IMR-90 (cell line): ENCODE results near the gene NLE1. TPM values are rescaled to one million over a fixed set of nuclear protein-coding genes. Genes with fewer than 3 reads are reported as not detected.

Experiments
- ATAC-seq: fragments of 200-7000 bp; cut with Tn5 transposase; 2 replicates; pipeline ENCODE4 v1.9.1; 2020; ENCODE audit warnings: low read depth, mild to moderate bottlenecking, moderate library complexity
- BruUV-seq: library from RNA; stranded (reverse); fragments of 400-500 nt; replicated peaks from 2 replicates; lab custom pipeline; 2021; lab: Mats Ljungman, UMichigan
- CTCF ChIA-PET: fragments of 300-600 bp; formaldehyde crosslinking; extraction: SDS; loops from one replicate; lab custom pipeline; 2021; ENCODE audit warnings: antibody characterized with exemption; lab: Yijun Ruan, JAX
- POLR2A ChIA-PET: fragments of 300-600 bp; sonication (Branson Sonifier 250); formaldehyde crosslinking; loops from one replicate; lab custom pipeline; 2022; ENCODE audit warnings: antibody characterized with exemption; ENCODE audit not compliant: unreplicated experiment; lab: Charles Lee
- DNase-seq: peaks from one replicate; pipeline ENCODE4 v3.0.0; 2013
- H2AFZ ChIP-seq: replicated peaks from 2 replicates; pipeline ENCODE3; 2013; ENCODE audit warnings: low read length, mild to moderate bottlenecking; ENCODE audit not compliant: poor library complexity
- H2AK5ac ChIP-seq: 2 replicates; pipeline ENCODE4 v1.6.1; 2013; ENCODE audit warnings: low read depth, low read length, inconsistent platforms
- H2AK9ac ChIP-seq: replicated peaks from 2 replicates; pipeline ENCODE3; 2013; ENCODE audit warnings: mild to moderate bottlenecking, low read depth, low read length, moderate library complexity; ENCODE audit not compliant: poor library complexity
- H2BK120ac ChIP-seq: 2 replicates; pipeline ENCODE4 v1.6.1; 2013; ENCODE audit warnings: low read depth, low read length, inconsistent platforms
- H2BK15ac ChIP-seq: 3 replicates; pipeline ENCODE4 v1.6.1; 2013; ENCODE audit warnings: low read depth, low read length, inconsistent platforms
- H2BK20ac ChIP-seq: 2 replicates; pipeline ENCODE4 v1.6.1; 2013; ENCODE audit warnings: low read depth, mild to moderate bottlenecking, inconsistent platforms, low read length, moderate library complexity
- H2BK5ac ChIP-seq: 2 replicates; pipeline ENCODE4 v1.6.1; 2013; ENCODE audit warnings: mild to moderate bottlenecking, low read depth, low read length, inconsistent platforms; ENCODE audit not compliant: poor library complexity, severe bottlenecking
- H3K14ac ChIP-seq: replicated peaks from 2 replicates; pipeline ENCODE4 v1.6.1; 2013; ENCODE audit warnings: low read depth, low read length, inconsistent platforms
- H3K18ac ChIP-seq: 2 replicates; pipeline ENCODE4 v1.6.1; 2013; ENCODE audit warnings: low read depth, low read length, control low read depth
- H3K23ac ChIP-seq: 2 replicates; pipeline ENCODE4 v1.6.1; 2013; ENCODE audit warnings: low read depth, low read length, inconsistent platforms
- H3K27ac ChIP-seq: 2 replicates; pipeline ENCODE4 v1.5.1; 2013; ENCODE audit warnings: mild to moderate bottlenecking, control low read depth, low read length; ENCODE audit not compliant: insufficient read depth
- H3K27me3 ChIP-seq: 2 replicates; pipeline ENCODE4 v1.6.1; 2013; ENCODE audit warnings: low read length; ENCODE audit not compliant: control insufficient read depth, insufficient read depth
- H3K36me3 ChIP-seq: 2 replicates; pipeline ENCODE4 v1.6.1; 2013; ENCODE audit warnings: low read length, mixed read lengths; ENCODE audit not compliant: control insufficient read depth, insufficient read depth
- H3K4ac ChIP-seq: 2 replicates; pipeline ENCODE4 v1.6.1; 2013; ENCODE audit warnings: low read depth, low read length, inconsistent platforms
- H3K4me1 ChIP-seq: 2 replicates; pipeline ENCODE4 v1.6.1; 2013; ENCODE audit warnings: low read length, mixed read lengths; ENCODE audit not compliant: control insufficient read depth, insufficient read depth
- H3K4me2 ChIP-seq: 2 replicates; pipeline ENCODE4 v1.6.1; 2013; ENCODE audit warnings: low read depth, mild to moderate bottlenecking, control low read depth, low read length, moderate library complexity
- H3K4me3 ChIP-seq: 2 replicates; pipeline ENCODE4 v1.5.1; 2013; ENCODE audit warnings: low read depth, mild to moderate bottlenecking, control low read depth, low read length, moderate library complexity; ENCODE audit not compliant: insufficient read depth
- H3K56ac ChIP-seq: 2 replicates; pipeline ENCODE4 v1.6.1; 2013; ENCODE audit warnings: low read length, inconsistent platforms; ENCODE audit not compliant: insufficient read depth; ENCODE audit errors: extremely low read depth
- H3K79me1 ChIP-seq, 2 experiments: 2 replicates each; pipeline ENCODE4 v1.6.1; 2013; ENCODE audit warnings: low read length in 2 of 2, inconsistent platforms in 1 of 2, low read depth in 1 of 2
- H3K9ac ChIP-seq: 2 replicates; pipeline ENCODE4 v1.6.1; 2013; ENCODE audit warnings: low read depth, low read length, control low read depth
- H3K9me1 ChIP-seq: 2 replicates; pipeline ENCODE4 v1.6.1; 2013; ENCODE audit warnings: low read length, inconsistent platforms; ENCODE audit not compliant: insufficient read depth
- H3K9me3 ChIP-seq: 2 replicates; pipeline ENCODE4 v1.6.1; 2013; ENCODE audit warnings: low read length; ENCODE audit not compliant: control insufficient read depth, insufficient read depth
- H4K20me1 ChIP-seq: 2 replicates; pipeline ENCODE4 v1.6.1; 2013; ENCODE audit warnings: low read length, inconsistent platforms; ENCODE audit not compliant: insufficient read depth
- H4K5ac ChIP-seq: 2 replicates; pipeline ENCODE4 v1.6.1; 2013; ENCODE audit warnings: mild to moderate bottlenecking, low read depth, low read length, control low read depth
- H4K8ac ChIP-seq, 2 experiments: 2 replicates each; pipeline ENCODE4 v1.6.1; 2013; ENCODE audit warnings: low read depth in 2 of 2, low read length in 2 of 2, control low read depth in 1 of 2, inconsistent platforms in 1 of 2
- H4K91ac ChIP-seq: 2 replicates; pipeline ENCODE4 v1.6.1; 2013; ENCODE audit warnings: low read depth, low read length, inconsistent platforms; ENCODE audit not compliant: insufficient read depth
- BHLHE40 ChIP-seq: fragments of 150-350 bp; IDR thresholded peaks from 2 replicates; pipeline ENCODE4 v1.6.1; 2016; ENCODE audit warnings: mild to moderate bottlenecking, low read depth, low read length
- CEBPB ChIP-seq: IDR thresholded peaks from 2 replicates; pipeline ENCODE4 v1.6.1; 2012; ENCODE audit warnings: low read depth, low read length, improper control_type of control experiment
- CHD1 ChIP-seq: IDR thresholded peaks from 2 replicates; pipeline ENCODE4 v1.6.1; 2012; ENCODE audit warnings: low read depth, low read length, improper control_type of control experiment
- CTCF ChIP-seq: conservative IDR thresholded peaks from 2 replicates; pipeline ENCODE4 v1.5.1; 2012; ENCODE audit warnings: mild to moderate bottlenecking, low read depth, low read length, improper control_type of control experiment
- ELK1 ChIP-seq: fragments of 150-350 bp; IDR thresholded peaks from 2 replicates; pipeline ENCODE4 v1.6.1; 2016; ENCODE audit warnings: low read depth, mild to moderate bottlenecking, low read length, moderate library complexity, borderline replicate concordance
- FOS ChIP-seq: fragments of 150-350 bp; IDR thresholded peaks from 2 replicates; pipeline ENCODE4 v1.6.1; 2016; ENCODE audit warnings: low read depth, low read length
- MAFK ChIP-seq: IDR thresholded peaks from 2 replicates; pipeline ENCODE4 v1.6.1; 2012; ENCODE audit warnings: low read depth, low read length, improper control_type of control experiment
- MAZ ChIP-seq: IDR thresholded peaks from 2 replicates; pipeline ENCODE4 v1.6.1; 2012; ENCODE audit warnings: low read depth, mild to moderate bottlenecking, low read length, improper control_type of control experiment, moderate library complexity, borderline replicate concordance
- MXI1 ChIP-seq: IDR thresholded peaks from 2 replicates; pipeline ENCODE4 v1.6.1; 2012; ENCODE audit warnings: low read depth, mild to moderate bottlenecking, low read length, moderate library complexity, borderline replicate concordance
- NFE2L2 ChIP-seq: fragments of 150-350 bp; IDR thresholded peaks from 2 replicates; pipeline ENCODE4 v1.6.1; 2016; ENCODE audit warnings: low read depth, mild to moderate bottlenecking, low read length
- POLR2A ChIP-seq: IDR thresholded peaks from 2 replicates; pipeline ENCODE4 v1.6.1; 2012; ENCODE audit warnings: mild to moderate bottlenecking, low read depth, low read length
- RAD21 ChIP-seq: IDR thresholded peaks from 2 replicates; pipeline ENCODE4 v1.6.1; 2012; ENCODE audit warnings: low read length, improper control_type of control experiment
- RCOR1 ChIP-seq: IDR thresholded peaks from 2 replicates; pipeline ENCODE4 v1.6.1; 2012; ENCODE audit warnings: mild to moderate bottlenecking, low read length, improper control_type of control experiment; ENCODE audit not compliant: insufficient replicate concordance
- RFX5 ChIP-seq: IDR thresholded peaks from 2 replicates; pipeline ENCODE4 v1.8.0; 2012; ENCODE audit warnings: low read depth, mild to moderate bottlenecking, low read length, moderate library complexity
- SMC3 ChIP-seq: fragments of 150-350 bp; IDR thresholded peaks from 2 replicates; pipeline ENCODE4 v1.6.1; 2016; ENCODE audit warnings: low read depth, mild to moderate bottlenecking, antibody characterized with exemption, low read length, moderate library complexity
- USF2 ChIP-seq: fragments of 150-350 bp; IDR thresholded peaks from 2 replicates; pipeline ENCODE4 v1.6.1; 2017; ENCODE audit warnings: mild to moderate bottlenecking, antibody characterized with exemption, low read length, low read depth
- WGBS, 2 experiments: methylation state at CpG; one replicate each; pipeline versions ENCODE4 v1.1.5 to v1.1.7; 2013; ENCODE audit warnings: missing lambda C conversion rate in 2 of 2; ENCODE audit not compliant: insufficient read length in 1 of 2; ENCODE audit errors: extremely low coverage in 2 of 2; 5-methylcytosine and 5-hydroxymethylcytosine counted together
- dilution Hi-C: fragments of 300-500 bp; cut with HindIII; formaldehyde crosslinking; loops from one replicate; pipeline ENCODE4 v1.14.3; 2018; ENCODE audit warnings: low sequenced_read_pairs; ENCODE audit not compliant: unreplicated experiment
- in situ Hi-C: fragments of 300-500 bp; cut with MboI; formaldehyde crosslinking; loops from 3 replicates; pipeline ENCODE4 v1.14.3; 2019; ENCODE audit warnings: low sequenced_read_pairs, inconsistent platforms, mixed read lengths
- intact Hi-C: fragments of 100-400 bp; cut with micrococcal nuclease; formaldehyde crosslinking; loops from 2 replicates; pipeline ENCODE4 v1.10.0; 2022
- polyA plus RNA-seq, 3 experiments: library from polyadenylated mRNA; depleted of rRNA; stranded (reverse); fragments of >200 nt; gene quantifications; 2 replicates each; pipeline ENCODE4 v1.2.3, GENCODE V29; 2012; ENCODE audit warnings: low replicate concordance in 1 of 3
- total RNA-seq: library from RNA; depleted of rRNA; stranded (reverse); fragments of >200 nt; gene quantifications from 2 replicates; pipeline ENCODE4 v1.2.3, GENCODE V29; 2012

NLE1 gene
- total and polyA plus RNA-seq, 2 of the 4 experiments (the other 2 are of a cell fraction) = 18.6 to 23.7 TPM

- Histone ChIP-seq H2AK9ac (no peak overlapping the region), H3K4me3 (no peak overlapping the region), H2AFZ (no peak overlapping the region), H2BK5ac (no peak overlapping the region), H3K36me3 (no peaks in the 10 kb centered on the region), H3K14ac (no peak overlapping the region), H2AK5ac (no peak overlapping the region), H3K4ac (no peak overlapping the region), H4K5ac (no peak overlapping the region), H3K9me1 (no peaks in the 10 kb centered on the region), H3K18ac (no peak overlapping the region), H3K27ac (no peak overlapping the region), H3K23ac (no peak overlapping the region), H3K79me1 (no peaks in the 10 kb centered on the region), H3K4me1 (no peaks in the 10 kb centered on the region), H3K4me2 (no peak overlapping the region), H2BK15ac (no peak overlapping the region), H3K56ac (no peak overlapping the region), H3K9ac (no peak overlapping the region), H3K27me3 (peaks cover 3% of the 10 kb centered on the region), H3K9me3 (no peaks in the 10 kb centered on the region), H2BK120ac (no peak overlapping the region), H4K20me1 (no peaks in the 10 kb centered on the region), H4K8ac (no peak overlapping the region), H2BK20ac (no peak overlapping the region), H4K91ac (no peak overlapping the region)
- DNase-seq = no peak
- no TSS peak for BruUV-seq
- in situ Hi-C loops (no loop called here), intact Hi-C loops (loop anchor here (10.0 kb wide), 1 partner anchor 104 kb away; no protein-coding TSS in a partner anchor), dilution Hi-C loops (loop anchor here (25.0 kb wide), 1 partner anchor 346 kb away; the partner anchor contains the start of gene SLFN12L)
- ChIA-PET POLR2A (interaction anchor here (0.6 kb wide), 1 partner anchor 61 kb away, joined by 3 read pairs; no protein-coding TSS in a partner anchor), CTCF (no interaction called here)
- ATAC-seq = no peak
- TF ChIP-seq BHLHE40 (no peak), CEBPB (no peak), CTCF (no peak), SMC3 (no peak), MXI1 (no peak), CHD1 (no peak), RAD21 (no peak), FOS (no peak), RFX5 (no peak), NFE2L2 (no peak), POLR2A (no peak), ELK1 (no peak), RCOR1 (no peak), MAZ (no peak), MAFK (no peak), USF2 (no peak)
- no CpG with 5 or more reads among the region's 11 CpGs for WGBS, 2 experiments
These were observed 49.0 kb upstream of the NLE1 start for GRCh38 chr17:35191001-35191695.
